Panc1 (cell line): Measurements from ENCODE around the gene PIK3CD.

Experiments
- CTCF ChIP-seq: fragments of 450-650 bp; IDR thresholded peaks from 2 replicates; pipeline ENCODE4 v1.5.1; 2017; ENCODE audit warnings: mild to moderate bottlenecking
- POLR2AphosphoS5 ChIP-seq: IDR thresholded peaks from 2 replicates; pipeline ENCODE4 v1.6.1; 2012; ENCODE audit warnings: mild to moderate bottlenecking, low read depth, low read length, moderate library complexity
- REST ChIP-seq, 2 experiments: IDR thresholded peaks; 2 replicates each; pipeline ENCODE4 v1.6.1; 2011 to 2012; ENCODE audit warnings: low read depth in 2 of 2, control low read depth in 1 of 2, low read length in 1 of 2, mild to moderate bottlenecking in 1 of 2, moderate library complexity in 1 of 2; ENCODE audit not compliant: insufficient read depth in 1 of 2
- SIN3A ChIP-seq: IDR thresholded peaks from 2 replicates; pipeline ENCODE4 v1.6.1; 2012; ENCODE audit warnings: low read depth, mild to moderate bottlenecking, low read length, moderate library complexity, borderline replicate concordance; ENCODE audit not compliant: insufficient read depth
- TCF7L2 ChIP-seq: IDR thresholded peaks from 2 replicates; pipeline ENCODE4 v1.6.1; 2011; ENCODE audit warnings: mild to moderate bottlenecking, low read depth, low read length, inconsistent platforms

GRCh38 chr1:9729523-9729922 is 78.0 kb downstream of the PIK3CD start:
- TF ChIP-seq CTCF, result no peak
- no peak for TF ChIP-seq POLR2AphosphoS5
- no peak for TF ChIP-seq REST (IDR thresholded peaks at IDR 0.05; ENCODE audit: insufficient read depth in 1 of 2, low read depth in 2 of 2, low read length in 1 of 2)
- TF ChIP-seq SIN3A, result no peak
- no peak for TF ChIP-seq TCF7L2
